Natural killer cell (primary cell): Measurements from ENCODE around the gene ACTR5. TPM values are rescaled to one million over a fixed set of nuclear protein-coding genes. Genes with fewer than 3 reads are reported as not detected.

Experiments
- ATAC-seq, 3 donors: fragments of 150-1000 bp in 2 of 3; fragments of 200-7000 bp in 1 of 3; cut with Tn5 transposase; 1 replicate in 1 of 3; 2 replicates in 2 of 3; pipeline ENCODE4 v1.10.0; 2021; ENCODE audit warnings: mild to moderate bottlenecking in 2 of 3, moderate library complexity in 2 of 3
- DNase-seq, 2 donors: peaks; one replicate each; pipeline versions ENCODE4 v3.0.0 to v3.0.0-alpha.2; 2013 to 2021; ENCODE audit warnings: mixed read lengths in 1 of 2
- H3K27ac ChIP-seq: one replicate; pipeline ENCODE4 v1.5.1; 2013; ENCODE audit warnings: mild to moderate bottlenecking, low read length
- H3K27me3 ChIP-seq: one replicate; pipeline ENCODE4 v1.6.1; 2013; ENCODE audit warnings: low read length; ENCODE audit not compliant: control insufficient read depth, insufficient read depth
- H3K36me3 ChIP-seq: one replicate; pipeline ENCODE4 v1.6.1; 2013; ENCODE audit warnings: low read length; ENCODE audit not compliant: control insufficient read depth, insufficient read depth
- H3K4me1 ChIP-seq: one replicate; pipeline ENCODE4 v1.6.1; 2013; ENCODE audit warnings: low read length; ENCODE audit not compliant: control insufficient read depth, insufficient read depth
- H3K4me3 ChIP-seq: one replicate; pipeline ENCODE4 v1.5.1; 2013; ENCODE audit warnings: low read length
- H3K9me3 ChIP-seq: one replicate; pipeline ENCODE4 v1.6.1; 2013; ENCODE audit warnings: low read length; ENCODE audit not compliant: control insufficient read depth, insufficient read depth
- H3K27ac Mint-ChIP-seq, 2 donors: one replicate each; pipeline ENCODE4 v1.8.0; 2022; ENCODE audit warnings: mild to moderate bottlenecking in 2 of 2, mixed read lengths in 2 of 2, moderate library complexity in 1 of 2
- H3K27me3 Mint-ChIP-seq, 2 donors: one replicate each; pipeline ENCODE4 v1.8.0; 2022; ENCODE audit warnings: low read depth in 2 of 2, mixed read lengths in 2 of 2
- H3K36me3 Mint-ChIP-seq: one replicate; pipeline ENCODE4 v1.8.0; 2022; ENCODE audit warnings: mixed read lengths
- H3K4me1 Mint-ChIP-seq, 2 donors: one replicate each; pipeline ENCODE4 v1.8.0; 2022; ENCODE audit warnings: mixed read lengths in 2 of 2
- H3K4me3 Mint-ChIP-seq: one replicate; pipeline ENCODE4 v1.8.0; 2022; ENCODE audit warnings: mild to moderate bottlenecking, moderate library complexity, mixed read lengths
- H3K9me3 Mint-ChIP-seq, 2 donors: one replicate each; pipeline ENCODE4 v1.8.0; 2022; ENCODE audit warnings: mixed read lengths in 2 of 2
- CTCF ChIP-seq: fragments of 200-600 bp; IDR thresholded peaks from one replicate; pipeline ENCODE4 v1.8.0; 2022; ENCODE audit warnings: antibody characterized with exemption
- WGBS: methylation state at CpG from one replicate; pipeline ENCODE4 v1.1.7; 2013; ENCODE audit warnings: missing lambda C conversion rate; ENCODE audit not compliant: insufficient coverage; 5-methylcytosine and 5-hydroxymethylcytosine counted together
- intact Hi-C: fragments of 100-400 bp; cut with micrococcal nuclease; formaldehyde crosslinking; loops from one replicate; pipeline ENCODE4 v1.14.2; 2022
- total RNA-seq, 4 donors: library from RNA; stranded (reverse); fragments of 120-200 nt in 1 of 4; gene quantifications; one replicate each; pipeline versions ENCODE4 v1.2.3 to v1.2.4, GENCODE V29; 2013 to 2022

The ACTR5 gene
- total RNA-seq, 3 donors from 2014 or later (not counting 1 experiment from before 2014, with no cell fraction given) = 14.4 to 17.7 (median 17.6) TPM

- Mint-ChIP-seq H3K36me3 (peaks cover 44% of the 10 kb centered on the region), H3K4me3 (no peak overlapping the region), H3K27ac (no peak overlapping the region), H3K9me3 (no peaks in the 10 kb centered on the region), H3K27me3 (no peaks in the 10 kb centered on the region), H3K4me1 (peaks cover 0 to 9% of the 10 kb centered on the region in 2 donors)
- no peaks in the 10 kb centered on the region for H3K4me1 ChIP-seq
- H3K27ac ChIP-seq = no peak overlapping the region
- no peaks in the 10 kb centered on the region for H3K27me3 ChIP-seq
- intact Hi-C loops = no loop called here
- WGBS = 83% methylated on average over 1 of the region's 1 CpG
- H3K4me3 ChIP-seq = no peak overlapping the region
- H3K36me3 ChIP-seq = peaks cover 77% of the 10 kb centered on the region
- TF ChIP-seq CTCF = no peak
- DNase-seq (no peak), ATAC-seq (no peak)
- no peaks in the 10 kb centered on the region for H3K9me3 ChIP-seq
These were observed 15.4 kb downstream of the ACTR5 start for GRCh38 chr20:38763616-38764015.

DNA sequence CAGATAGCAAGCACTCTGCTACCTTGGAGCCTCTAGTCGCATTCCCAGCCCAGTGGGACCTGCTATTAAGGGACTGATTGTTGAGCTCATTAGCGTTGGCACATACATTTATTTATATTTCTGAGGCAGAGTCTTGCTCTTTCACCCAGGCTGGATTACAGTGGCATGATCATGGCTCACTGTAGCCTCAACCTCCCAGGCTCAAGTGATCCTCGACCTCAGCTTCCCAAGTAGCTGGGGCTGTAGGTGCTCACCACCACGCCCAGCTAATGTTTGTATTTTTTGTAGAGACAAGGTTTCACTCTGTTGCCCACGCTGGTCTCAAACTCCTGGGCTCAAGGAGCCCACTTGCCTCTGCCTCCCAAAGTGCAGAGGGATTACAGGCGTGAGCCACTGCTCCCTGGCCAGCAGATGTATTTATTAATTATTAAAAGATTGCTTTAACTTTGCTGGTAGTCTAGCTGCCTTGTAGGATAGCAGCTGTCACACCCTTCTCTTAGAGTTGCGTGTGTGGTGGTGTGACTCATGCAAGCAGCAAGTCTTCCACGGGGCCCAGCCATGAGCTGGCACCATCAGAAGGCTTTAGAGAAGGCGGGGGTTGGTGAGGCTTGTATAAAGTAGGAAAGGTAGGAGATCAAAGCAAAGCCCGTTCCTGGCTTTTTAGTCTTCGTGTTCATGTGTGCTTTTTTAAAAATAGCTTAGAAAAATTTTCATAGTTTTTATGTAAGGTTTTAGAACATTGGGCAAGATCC, 16.5 kb downstream of the ACTR5 start:
- Mint-ChIP-seq H3K36me3 (peaks cover 37% of the 10 kb centered on the region), H3K27me3 (no peaks in the 10 kb centered on the region), H3K27ac (peak overlapping the region in 1 of 2 donors; percentile 59), H3K4me1 (peaks cover 0 to 14% of the 10 kb centered on the region in 2 donors), H3K9me3 (no peaks in the 10 kb centered on the region), H3K4me3 (no peak overlapping the region)
- H3K36me3 ChIP-seq = peaks cover 86% of the 10 kb centered on the region
- H3K27me3 ChIP-seq = no peaks in the 10 kb centered on the region
- WGBS = 81% methylated on average over 10 of the region's 11 CpGs
- no peak for TF ChIP-seq CTCF
- no peak overlapping the region for H3K27ac ChIP-seq
- intact Hi-C loops = no loop called here
- ATAC-seq (peak in 2 of 3 donors; percentile 44 to 81), DNase-seq (no peak)
- H3K9me3 ChIP-seq = no peaks in the 10 kb centered on the region
- no peaks in the 10 kb centered on the region for H3K4me1 ChIP-seq
- H3K4me3 ChIP-seq = no peak overlapping the region

- WGBS = over 99% methylated on average over 4 of the region's 4 CpGs
- H3K27ac ChIP-seq = no peak overlapping the region
- no peaks in the 10 kb centered on the region for H3K27me3 ChIP-seq
- H3K27me3 Mint-ChIP-seq = no peaks in the 10 kb centered on the region
- H3K9me3 ChIP-seq = no peaks in the 10 kb centered on the region
- no peak overlapping the region for H3K27ac Mint-ChIP-seq
- intact Hi-C loops = no loop called here
- H3K36me3 ChIP-seq = peaks cover 80% of the 10 kb centered on the region
- ATAC-seq (no peak), DNase-seq (no peak)
- H3K4me1 ChIP-seq = no peaks in the 10 kb centered on the region
- H3K4me3 ChIP-seq = no peak overlapping the region
- no peaks in the 10 kb centered on the region for H3K9me3 Mint-ChIP-seq
- H3K4me3 Mint-ChIP-seq = no peak overlapping the region
- peaks cover 0 to 14% of the 10 kb centered on the region in 2 donors for H3K4me1 Mint-ChIP-seq
- TF ChIP-seq CTCF = no peak
- H3K36me3 Mint-ChIP-seq = peaks cover 36% of the 10 kb centered on the region
These were observed 17.8 kb downstream of the ACTR5 start for GRCh38 chr20:38766071-38766470.
